ENCODE measurements around the gene MYO1C.

Gene MYO1C

GRCh38 chr17:1484060-1484535 lies 8.4 kb downstream of the MYO1C start:
- no peak for DNase-seq

- no peak for DNase-seq
Observed at GRCh38 chr17:1482680-1483079, 9.8 kb downstream of the MYO1C start.

GRCh38 chr17:1481736-1482135 lies 10.8 kb downstream of the MYO1C start:
- DNase-seq = no peak

GRCh38 chr17:1480747-1481465 lies 11.6 kb downstream of the MYO1C start:
- no peak for DNase-seq

GRCh38 chr17:1478418-1478817 lies 14.1 kb downstream of the MYO1C start:
- no peak for DNase-seq

- DNase-seq = no peak
Observed at GRCh38 chr17:1475321-1475854, 17.1 kb downstream of the MYO1C start.

GRCh38 chr17:1474402-1475189 lies 17.9 kb downstream of the MYO1C start:
- no peak for DNase-seq

- no peak for DNase-seq
Observed at GRCh38 chr17:1473841-1474240, 18.6 kb downstream of the MYO1C start.

- DNase-seq = peak; percentile 37
Observed at GRCh38 chr17:1473170-1473569, 19.3 kb downstream of the MYO1C start.

- no peak for DNase-seq
Observed at GRCh38 chr17:1471911-1472821, 20.3 kb downstream of the MYO1C start.

GRCh38 chr17:1471490-1471889 lies 21.0 kb downstream of the MYO1C start:
- no peak for DNase-seq

- DNase-seq = no peak
Observed at GRCh38 chr17:1470755-1471462, 21.6 kb downstream of the MYO1C start.

GRCh38 chr17:1470071-1470754 lies 22.3 kb downstream of the MYO1C start:
- DNase-seq = no peak

- DNase-seq = no peak
Observed at GRCh38 chr17:1469231-1469852, 23.1 kb downstream of the MYO1C start.

- no peak for DNase-seq
Observed at GRCh38 chr17:1467898-1468492, 24.5 kb downstream of the MYO1C start.

- DNase-seq = no peak
Observed at GRCh38 chr17:1467258-1467657, 25.2 kb downstream of the MYO1C start.

- DNase-seq = no peak
Observed at GRCh38 chr17:1464186-1464585, 28.3 kb downstream of the MYO1C start.

GRCh38 chr17:1462164-1463112 lies 30.0 kb downstream of the MYO1C start:
- DNase-seq = no peak

- no peak for DNase-seq
Observed at GRCh38 chr17:1461198-1461944, 31.1 kb downstream of the MYO1C start.
